ENCODE measurements around the gene TARDBP. TPM values are rescaled to one million over a fixed set of nuclear protein-coding genes. Genes with fewer than 3 reads are reported as not detected.

Gene TARDBP
- total RNA-seq, 1 experiment from 2014 or later = 207 TPM

DNA sequence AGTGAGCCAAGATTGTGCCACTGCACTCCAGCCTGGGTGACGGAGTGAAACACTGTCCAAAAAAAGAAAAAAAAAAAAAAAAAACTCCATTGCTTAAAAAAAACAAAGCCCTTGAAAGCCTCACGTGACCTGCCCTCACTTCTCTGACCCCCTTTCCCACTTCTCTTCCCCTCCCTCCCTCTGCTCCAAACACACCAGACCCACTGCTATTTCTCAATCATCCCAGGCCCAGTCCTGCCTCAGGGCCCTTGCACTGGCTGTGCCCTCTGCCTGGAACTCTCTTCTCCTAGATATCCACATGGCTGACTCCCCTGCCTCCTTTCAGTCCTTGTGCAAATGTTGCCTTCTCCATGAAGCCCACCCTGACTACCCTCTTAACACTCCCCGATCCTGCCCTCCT is 45.4 kb upstream of the TARDBP start:
- no peak overlapping the region for H3K27ac Mint-ChIP-seq
- H2BK20ac ChIP-seq (ENCODE audit: low read depth, low read length, poor library complexity, severe bottlenecking) = no peak overlapping the region
- no peak overlapping the region for H3K4ac ChIP-seq (ENCODE audit: low read depth, low read length)
- H3K27me3 Mint-ChIP-seq (ENCODE audit: low read depth) = peaks cover 13% of the 10 kb centered on the region
- peaks cover 13% of the 10 kb centered on the region; the same call in 1 of the 2 replicates for H3K4me1 ChIP-seq (ENCODE audit: insufficient read depth, low read length)
- WGBS (ENCODE audit: extremely low coverage, insufficient read length, low lambda C conversion rate) = no CpG with 5 or more reads among the region's 3 CpGs
- TF ChIP-seq, protein P1, sequence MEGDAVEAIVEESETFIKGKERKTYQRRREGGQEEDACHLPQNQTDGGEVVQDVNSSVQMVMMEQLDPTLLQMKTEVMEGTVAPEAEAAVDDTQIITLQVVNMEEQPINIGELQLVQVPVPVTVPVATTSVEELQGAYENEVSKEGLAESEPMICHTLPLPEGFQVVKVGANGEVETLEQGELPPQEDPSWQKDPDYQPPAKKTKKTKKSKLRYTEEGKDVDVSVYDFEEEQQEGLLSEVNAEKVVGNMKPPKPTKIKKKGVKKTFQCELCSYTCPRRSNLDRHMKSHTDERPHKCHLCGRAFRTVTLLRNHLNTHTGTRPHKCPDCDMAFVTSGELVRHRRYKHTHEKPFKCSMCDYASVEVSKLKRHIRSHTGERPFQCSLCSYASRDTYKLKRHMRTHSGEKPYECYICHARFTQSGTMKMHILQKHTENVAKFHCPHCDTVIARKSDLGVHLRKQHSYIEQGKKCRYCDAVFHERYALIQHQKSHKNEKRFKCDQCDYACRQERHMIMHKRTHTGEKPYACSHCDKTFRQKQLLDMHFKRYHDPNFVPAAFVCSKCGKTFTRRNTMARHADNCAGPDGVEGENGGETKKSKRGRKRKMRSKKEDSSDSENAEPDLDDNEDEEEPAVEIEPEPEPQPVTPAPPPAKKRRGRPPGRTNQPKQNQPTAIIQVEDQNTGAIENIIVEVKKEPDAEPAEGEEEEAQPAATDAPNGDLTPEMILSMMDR (conservative IDR thresholded peaks at IDR 0.05) = no peak
- H3K56ac ChIP-seq (ENCODE audit: insufficient read length, low read depth, low read length) = no peak overlapping the region
- H3K23ac ChIP-seq (ENCODE audit: insufficient read length, low read depth, low read length) = no peak overlapping the region
- no peaks in the 10 kb centered on the region for H3K79me1 ChIP-seq (ENCODE audit: insufficient read depth, low read depth, low read length, poor library complexity, severe bottlenecking)
- no peak overlapping the region for H2BK12ac ChIP-seq (ENCODE audit: insufficient read length, low read depth, low read length)
- H4K20me1 ChIP-seq (ENCODE audit: control insufficient read depth, insufficient read depth, insufficient read length) = no peaks in the 10 kb centered on the region
- H2AK5ac ChIP-seq (ENCODE audit: insufficient read length, low read length) = no peak overlapping the region
- no peak overlapping the region for H3K4me3 Mint-ChIP-seq
- no peaks in the 10 kb centered on the region for H3K9me3 Mint-ChIP-seq
- H3K4me1 Mint-ChIP-seq = peaks cover 37 to 50% of the 10 kb centered on the region in 2 experiments
- H3K14ac ChIP-seq (ENCODE audit: insufficient read depth, low read length) = no peak overlapping the region
- H3K36me3 Mint-ChIP-seq (ENCODE audit: insufficient read depth in 1 of 3, low read depth in 3 of 3) = no peaks in the 10 kb centered on the region; a peak in 1 of 7 replicates
- H3K23me2 ChIP-seq (ENCODE audit: insufficient read length, low read depth, low read length, poor library complexity, severe bottlenecking) = no peaks in the 10 kb centered on the region
- no peak overlapping the region for H3K4me2 ChIP-seq (ENCODE audit: insufficient read depth, insufficient read length, low read length)
- no peak overlapping the region for H3K18ac ChIP-seq (ENCODE audit: insufficient read length, low read depth, low read length)
- H3K9me3 ChIP-seq (ENCODE audit: control insufficient read depth, low read depth, low read length) = no peaks in the 10 kb centered on the region
- H4K91ac ChIP-seq (ENCODE audit: insufficient read length, low read depth, low read length) = no peak overlapping the region
- H4K5ac ChIP-seq (ENCODE audit: insufficient read length, low read depth, low read length) = no peak overlapping the region
- no peak overlapping the region for H3K9ac ChIP-seq (ENCODE audit: extremely low read depth, insufficient read length, low read length)
- H2BK15ac ChIP-seq (ENCODE audit: low read depth, low read length) = no peak overlapping the region
- no peak overlapping the region for H2AFZ ChIP-seq (ENCODE audit: low read length)
- DNase-seq = no peak
- no peak overlapping the region for H4K8ac ChIP-seq (replicated peaks; ENCODE audit: insufficient read length, low read depth, low read length)
- no peak overlapping the region for H2BK120ac ChIP-seq (ENCODE audit: low read depth, low read length, poor library complexity, severe bottlenecking)
- H2BK5ac ChIP-seq (ENCODE audit: insufficient read length, low read length) = no peak overlapping the region
- no peaks in the 10 kb centered on the region for H3K79me2 ChIP-seq (ENCODE audit: insufficient read depth, low read length)
- no peak overlapping the region for H3T11ph ChIP-seq (ENCODE audit: low read length)
- H3K27me3 ChIP-seq (ENCODE audit: insufficient read depth, low read length) = no peaks in the 10 kb centered on the region
- H3K27ac ChIP-seq (ENCODE audit: insufficient read length, low read depth, low read length) = no peak overlapping the region

All from H9 (cell line).